HepG2 (cell line): ENCODE measurements around the gene SPATA25. TPM values are rescaled to one million over a fixed set of nuclear protein-coding genes. Genes with fewer than 3 reads are reported as not detected.
A peak's percentile ranks its signal among the peaks of the same experiment; 100 is the strongest.

Experiments used
- ATAC-seq: fragments of 200-7000 bp; cut with Tn5 transposase; 3 replicates; pipeline ENCODE4 v1.9.1; 2020; ENCODE audit warnings: mild to moderate bottlenecking, moderate library complexity
- BruUV-seq: library from RNA; stranded (reverse); fragments of 400-500 nt; replicated peaks from 2 replicates; lab custom pipeline; 2021; lab: Mats Ljungman, UMichigan
- CTCF ChIA-PET: fragments of 300-600 bp; formaldehyde crosslinking; extraction: SDS; loops from one replicate; lab custom pipeline; 2021; ENCODE audit warnings: low total read pairs, inconsistent platforms, low intra/inter-chr PET ratio; lab: Yijun Ruan, JAX
- POLR2A ChIA-PET: fragments of 350-600 bp; sonication (Branson Sonifier 250); formaldehyde crosslinking; loops from one replicate; lab custom pipeline; 2020; ENCODE audit warnings: antibody characterized with exemption, inconsistent platforms; lab: Yijun Ruan, JAX
- DNase-seq: peaks from one replicate; pipeline ENCODE4 v3.0.0-alpha.2; 2015; ENCODE audit warnings: low spot score
- FAIRE-seq: peaks from 3 replicates; lab custom pipeline; 2011; peaks lifted over from hg19 to GRCh38; lab: Jason Lieb, UNC
- H2AFZ ChIP-seq: one replicate; pipeline ENCODE4 v1.6.1; 2011; ENCODE audit warnings: low read length, inconsistent platforms
- H3K27ac ChIP-seq: fragments of 300-600 bp; 3 replicates; pipeline ENCODE4 v1.8.0; 2011; ENCODE audit warnings: mixed run types, mild to moderate bottlenecking, mixed read lengths, low read length, inconsistent platforms; ENCODE audit not compliant: insufficient read depth; ENCODE audit errors: extremely low read length
- H3K27me3 ChIP-seq, 2 experiments: fragments of 200-600 bp in 1 of 2; 2 replicates in 1 of 2; 3 replicates in 1 of 2; pipeline versions ENCODE4 v1.6.0 to v1.8.0; 2011; ENCODE audit warnings: low read length in 2 of 2, mild to moderate bottlenecking in 2 of 2, moderate library complexity in 2 of 2, inconsistent platforms in 1 of 2; ENCODE audit not compliant: insufficient read depth in 2 of 2, control insufficient read depth in 1 of 2
- H3K36me3 ChIP-seq, 2 experiments: fragments of 200-600 bp in 1 of 2; replicated peaks in 1 of 2; 2 replicates in 1 of 2; 3 replicates in 1 of 2; pipeline versions ENCODE4 v1.5.1 to v1.8.0; 2011; ENCODE audit warnings: low read length in 2 of 2, inconsistent platforms in 1 of 2; ENCODE audit not compliant: insufficient read depth in 2 of 2, control insufficient read depth in 1 of 2
- H3K4me1 ChIP-seq: 2 replicates; pipeline ENCODE4 v1.5.1; 2012; ENCODE audit warnings: low read length, inconsistent platforms; ENCODE audit not compliant: insufficient read depth
- H3K4me2 ChIP-seq: 2 replicates; pipeline ENCODE4 v1.6.0; 2011; ENCODE audit warnings: low read depth, low read length, inconsistent platforms
- H3K4me3 ChIP-seq, 3 experiments: fragments of 200-600 bp in 1 of 3; sonication (generic), shearing (Covaris generic) in 1 of 3; replicated peaks in 1 of 3; 2 replicates each; pipeline ENCODE4 v1.5.1; 2011 to 2016; ENCODE audit warnings: low read length in 3 of 3, inconsistent platforms in 2 of 3, low read depth in 2 of 3, mild to moderate bottlenecking in 2 of 3, control low read depth in 1 of 3, mixed read lengths in 1 of 3; ENCODE audit not compliant: insufficient read depth in 1 of 3
- H3K79me2 ChIP-seq: one replicate; pipeline ENCODE4 v1.6.1; 2011; ENCODE audit warnings: low read length, inconsistent platforms; ENCODE audit not compliant: insufficient read depth
- H3K9ac ChIP-seq: 2 replicates; pipeline ENCODE4 v1.6.0; 2011; ENCODE audit warnings: mild to moderate bottlenecking, low read depth, low read length, inconsistent platforms; ENCODE audit not compliant: insufficient read depth
- H3K9me3 ChIP-seq: 2 replicates; pipeline ENCODE4 v1.5.1; 2012; ENCODE audit warnings: mild to moderate bottlenecking, low read length
- H4K20me1 ChIP-seq: 2 replicates; pipeline ENCODE4 v1.6.0; 2011; ENCODE audit warnings: inconsistent platforms, mild to moderate bottlenecking, low read length, moderate library complexity; ENCODE audit not compliant: insufficient read depth
- HOMEZ ChIP-seq: IDR thresholded peaks from 2 replicates; pipeline ENCODE4 v1.6.1; 2016; ENCODE audit warnings: low read depth
- KLF15 ChIP-seq: sonication (generic); formaldehyde crosslinking; IDR thresholded peaks from 2 replicates; pipeline ENCODE4 v1.8.1; 2023; ENCODE audit warnings: borderline replicate concordance, mild to moderate bottlenecking, inconsistent platforms, missing genetic modification reagents, mixed read lengths
- PHF8 ChIP-seq: sonication (generic); formaldehyde crosslinking; IDR thresholded peaks from 2 replicates; pipeline ENCODE4 v1.5.0; 2020; ENCODE audit warnings: missing genetic modification reagents
- POLR2AphosphoS5 ChIP-seq: IDR thresholded peaks from 2 replicates; pipeline ENCODE4 v1.6.1; 2012; ENCODE audit warnings: low read depth, low read length
- STAT6 ChIP-seq: sonication (generic); formaldehyde crosslinking; IDR thresholded peaks from 2 replicates; pipeline ENCODE4 v1.4.0; 2020; ENCODE audit warnings: missing genetic modification reagents, mild to moderate bottlenecking, borderline replicate concordance
- THAP7 ChIP-seq: sonication (generic); formaldehyde crosslinking; IDR thresholded peaks from 2 replicates; pipeline ENCODE4 v1.8.1; 2023; ENCODE audit warnings: mild to moderate bottlenecking, missing genetic modification reagents
- UBTF ChIP-seq: sonication (generic); formaldehyde crosslinking; IDR thresholded peaks from 2 replicates; pipeline ENCODE4 v1.4.0; 2020; ENCODE audit warnings: mild to moderate bottlenecking, missing genetic modification reagents
- ZFY ChIP-seq: sonication (generic); formaldehyde crosslinking; IDR thresholded peaks from 2 replicates; pipeline ENCODE4 v1.4.0; 2020; ENCODE audit warnings: missing genetic modification reagents
- ZNF503 ChIP-seq: sonication (generic); formaldehyde crosslinking; IDR thresholded peaks from 2 replicates; pipeline ENCODE4 v1.4.0; 2020; ENCODE audit warnings: missing genetic modification reagents
- ZNF572 ChIP-seq: sonication (generic); formaldehyde crosslinking; IDR thresholded peaks from 2 replicates; pipeline ENCODE4 v1.5.1; 2020; ENCODE audit warnings: mild to moderate bottlenecking, missing genetic modification reagents
- ZNF598 ChIP-seq: sonication (generic); formaldehyde crosslinking; IDR thresholded peaks from 2 replicates; pipeline ENCODE4 v1.5.1; 2020; ENCODE audit warnings: mild to moderate bottlenecking, missing genetic modification reagents, borderline replicate concordance
- ZNF672 ChIP-seq: sonication (generic); formaldehyde crosslinking; IDR thresholded peaks from 2 replicates; pipeline ENCODE4 v1.8.1; 2022; ENCODE audit warnings: missing genetic modification reagents
- WGBS: methylation state at CpG from one replicate; pipeline ENCODE4 v1.1.6; 2017; ENCODE audit warnings: low lambda C conversion rate; 5-methylcytosine and 5-hydroxymethylcytosine counted together
- in situ Hi-C: cut with HindIII; loops from 2 replicates; pipeline ENCODE4 v1.10.0; 2017; ENCODE audit warnings: low pct_unique_long_range_greater_than_20kb; ENCODE audit not compliant: extremely low pct_ligation_motif_present
- intact Hi-C: fragments of 100-400 bp; cut with micrococcal nuclease; formaldehyde crosslinking; loops from one replicate; pipeline ENCODE4 v1.10.0; 2022; ENCODE audit not compliant: unreplicated experiment
- polyA plus RNA-seq, 8 experiments: library from polyadenylated mRNA; depleted of rRNA in 3 of 8; stranded (reverse) in 7 of 8; unstranded in 1 of 8; fragments of >200 nt; fragmentation: Illumina TruSeq in 4 of 8; extraction: Trizol in 4 of 8; gene quantifications; 2 replicates each; pipeline versions ENCODE4 v1.2.1 to v1.2.3, GENCODE V29; 2011 to 2016; ENCODE audit warnings: low read depth in 4 of 8, missing spikeins in 1 of 8, mixed read lengths in 1 of 8; ENCODE audit not compliant: insufficient read depth in 1 of 8
- total RNA-seq, 5 experiments: library from RNA; depleted of rRNA; stranded (reverse); fragments of >200 nt; fragmentation: Illumina TruSeq; extraction: Trizol; gene quantifications; 2 replicates each; pipeline ENCODE4 v1.2.3, GENCODE V29; 2016; ENCODE audit warnings: low read depth in 1 of 5

Gene SPATA25
- total and polyA plus RNA-seq, 2 of the 13 experiments (the other 11 are each of a cell fraction or from before 2014, with no cell fraction given), result 4.8 to 7.6 TPM

- no peak for TF ChIP-seq HOMEZ (CRISPR knock-in tag)
- peak; percentile 36; the same call in 1 of the 2 replicates for TF ChIP-seq UBTF (CRISPR knock-in tag)
- 0 out of 2 replicates have a peak, but pooled peaks have one; percentile 19 for TF ChIP-seq KLF15 (CRISPR knock-in tag)
- TF ChIP-seq POLR2AphosphoS5, result 0 out of 2 replicates have a peak, but pooled peaks have one; percentile 16
These were observed 1.3 kb upstream of the SPATA25 start (continued) for GRCh38 chr20:45888681-45889080.

- ChIA-PET CTCF (interaction anchor here (0.6 kb wide), 1 partner anchor 61 kb away, joined by 3 read pairs; no protein-coding TSS in a partner anchor), POLR2A (interaction anchor here (1.5 to 7.5 kb wide), 5 partner anchors 18 to 60 kb away, joined by 4 to 78 read pairs (median 12); partner anchors contain the start of genes PCIF1 and SNX21)
- no peaks in the 10 kb centered on the region for H4K20me1 ChIP-seq
- peaks cover 32% of the 10 kb centered on the region for H3K79me2 ChIP-seq
- peaks cover 46% of the 10 kb centered on the region for H3K4me1 ChIP-seq
- no peak overlapping the region for H3K27ac ChIP-seq
- no peak for ATAC-seq
- H2AFZ ChIP-seq, result no peak overlapping the region
- WGBS, result 97% methylated on average over 19 of the region's 19 CpGs
- H3K9me3 ChIP-seq, result no peaks in the 10 kb centered on the region
- H3K9ac ChIP-seq, result no peak overlapping the region
- no peak overlapping the region for H3K4me3 ChIP-seq
- no TSS peak for BruUV-seq
- in situ Hi-C loops (no loop called here), intact Hi-C loops (loop anchor here (10.0 kb wide), 1 partner anchor 92 kb away; the partner anchor contains the start of genes DNTTIP1 and WFDC3)
- peaks cover 21 to 44% of the 10 kb centered on the region in 2 experiments for H3K36me3 ChIP-seq
- H3K4me2 ChIP-seq, result no peak overlapping the region
- DNase-seq, result no peak
- no peak for FAIRE-seq
- H3K27me3 ChIP-seq, result no peaks in the 10 kb centered on the region
- TF ChIP-seq ZNF672 (CRISPR knock-in tag), result no peak
- TF ChIP-seq ZNF503 (CRISPR knock-in tag), result no peak
- no peak for TF ChIP-seq ZNF598 (CRISPR knock-in tag)
- no peak for TF ChIP-seq THAP7 (CRISPR knock-in tag)
- no peak for TF ChIP-seq ZFY (CRISPR knock-in tag)
- no peak for TF ChIP-seq STAT6
- no peak for TF ChIP-seq ZNF572
- TF ChIP-seq PHF8, result 0 out of 2 replicates have a peak, but pooled peaks have one; percentile 16
These were observed 654 bp downstream of the SPATA25 start for GRCh38 chr20:45886590-45887345.
